Measurements from ENCODE around the gene CD302.
"Not testable (repeated sequence)": the region's sequence is repeated elsewhere in the genome, so short reads cannot be mapped to it uniquely, and the experiment has no call there.

Gene CD302

GRCh38 chr2:159797543-159798375 lies at the start of gene CD302:
CD302 (minus strand) TSS chr2:159798208; CDS start chr2:159798198, 10 bp downstream.
- DNase-seq = peak in 1 of 2 experiments; percentile 29

GRCh38 chr2:159846564-159846963 lies 48.6 kb upstream of the CD302 start:
- DNase-seq = no peak

GRCh38 chr2:159840616-159841015 lies 42.6 kb upstream of the CD302 start:
- no peak for DNase-seq

GRCh38 chr2:159832858-159833257 lies 34.9 kb upstream of the CD302 start:
- DNase-seq = no peak

- no peak for DNase-seq
Measured at GRCh38 chr2:159832026-159832425, 34.0 kb upstream of the CD302 start.

GRCh38 chr2:159829376-159829775 lies 31.4 kb upstream of the CD302 start:
- DNase-seq = no peak

- DNase-seq = no peak
Measured at GRCh38 chr2:159828738-159829137, 30.7 kb upstream of the CD302 start.

- not testable (repeated sequence) for DNase-seq
Measured at GRCh38 chr2:159822478-159822833, 24.4 kb upstream of the CD302 start.

GRCh38 chr2:159821775-159822477 lies 23.9 kb upstream of the CD302 start:
- peak; percentile 51 to 57 for DNase-seq

GRCh38 chr2:159818940-159819339 lies 20.9 kb upstream of the CD302 start:
- DNase-seq = no peak

GRCh38 chr2:159817283-159817682 lies 19.3 kb upstream of the CD302 start:
- no peak for DNase-seq

GRCh38 chr2:159811232-159811631 lies 13.2 kb upstream of the CD302 start:
- DNase-seq = no peak

- DNase-seq = no peak
Measured at GRCh38 chr2:159808032-159808425, 10.0 kb upstream of the CD302 start.

GRCh38 chr2:159807183-159808031 lies 9.4 kb upstream of the CD302 start:
- peak; percentile 17 to 58 for DNase-seq

GRCh38 chr2:159804941-159805340 lies 6.9 kb upstream of the CD302 start:
- no peak for DNase-seq

- no peak for DNase-seq
Measured at GRCh38 chr2:159803235-159803962, 5.4 kb upstream of the CD302 start.

- DNase-seq = no peak
Measured at GRCh38 chr2:159802673-159803072, 4.7 kb upstream of the CD302 start.

- no peak for DNase-seq
Measured at GRCh38 chr2:159799833-159800232, 1.8 kb upstream of the CD302 start.

- peak; percentile 1 to 32 for DNase-seq
Measured at GRCh38 chr2:159798376-159798725, 343 bp upstream of the CD302 start.

- no peak for DNase-seq
Measured at GRCh38 chr2:159797225-159797542, 824 bp downstream of the CD302 start.

- DNase-seq = no peak
Measured at GRCh38 chr2:159795841-159796690, 1.9 kb downstream of the CD302 start.

- DNase-seq = no peak
Measured at GRCh38 chr2:159793326-159793725, 4.7 kb downstream of the CD302 start.
